Vagina (tissue), 2 donors: Measurements from ENCODE around the gene SPRYD3. TPM values are rescaled to one million over a fixed set of nuclear protein-coding genes. Genes with fewer than 3 reads are reported as not detected.

Experiments used
- DNase-seq, 2 donors: peaks; one replicate each; pipeline ENCODE4 v3.0.0-alpha.2; 2017; ENCODE audit errors: extremely low spot score in 2 of 2
- H3K27ac ChIP-seq: fragments of 200-600 bp; sonication (generic); one replicate; pipeline ENCODE4 v1.5.1; 2019
- H3K27me3 ChIP-seq: fragments of 200-600 bp; sonication (generic); one replicate; pipeline ENCODE4 v1.5.1; 2019
- H3K36me3 ChIP-seq, 2 donors: fragments of 200-600 bp; sonication (generic); one replicate each; pipeline ENCODE4 v1.5.1; 2017 to 2019
- H3K4me1 ChIP-seq: fragments of 200-600 bp; sonication (generic); one replicate; pipeline ENCODE4 v1.5.1; 2019
- H3K4me3 ChIP-seq, 2 donors: fragments of 200-600 bp; sonication (generic); 1 replicate in 1 of 2; 2 replicates in 1 of 2; pipeline ENCODE4 v1.5.1; 2016 to 2019
- H3K9me3 ChIP-seq: fragments of 200-600 bp; sonication (generic); one replicate; pipeline ENCODE4 v1.5.1; 2019
- POLR2A ChIP-seq, 2 donors: fragments of 450-650 bp; IDR thresholded peaks; one replicate each; pipeline ENCODE4 v1.6.1; 2017; ENCODE audit warnings: antibody characterized with exemption in 2 of 2, mild to moderate bottlenecking in 2 of 2, moderate library complexity in 2 of 2
- POLR2AphosphoS5 ChIP-seq, 2 donors: sonication (generic); formaldehyde crosslinking; IDR thresholded peaks; one replicate each; pipeline ENCODE4 v1.9.0; 2017; ENCODE audit warnings: antibody characterized with exemption in 2 of 2, mild to moderate bottlenecking in 2 of 2, low read depth in 1 of 2; ENCODE audit not compliant: insufficient read depth in 1 of 2
- intact Hi-C: fragments of 100-400 bp; cut with DNase I; formaldehyde crosslinking; loops from one replicate; pipeline ENCODE4 v1.15.1; 2023
- total RNA-seq: library from RNA; depleted of rRNA; stranded (reverse); fragments of >200 nt; gene quantifications from one replicate; pipeline ENCODE4 v1.2.3, GENCODE V29; 2016
- TF ChIP-seq, protein P1 (sequence below), 3 experiments: fragments of 450-650 bp in 2 of 3; fragments of 200-600 bp in 1 of 3; sonication (generic) in 1 of 3; IDR thresholded peaks; one replicate each; pipeline ENCODE4 v1.5.1; 2017 to 2019; ENCODE audit warnings: antibody characterized with exemption in 3 of 3, mild to moderate bottlenecking in 2 of 3, moderate library complexity in 2 of 3

SPRYD3 gene
- total RNA-seq, 1 donor from 2014 or later, result 27.0 TPM

DNA sequence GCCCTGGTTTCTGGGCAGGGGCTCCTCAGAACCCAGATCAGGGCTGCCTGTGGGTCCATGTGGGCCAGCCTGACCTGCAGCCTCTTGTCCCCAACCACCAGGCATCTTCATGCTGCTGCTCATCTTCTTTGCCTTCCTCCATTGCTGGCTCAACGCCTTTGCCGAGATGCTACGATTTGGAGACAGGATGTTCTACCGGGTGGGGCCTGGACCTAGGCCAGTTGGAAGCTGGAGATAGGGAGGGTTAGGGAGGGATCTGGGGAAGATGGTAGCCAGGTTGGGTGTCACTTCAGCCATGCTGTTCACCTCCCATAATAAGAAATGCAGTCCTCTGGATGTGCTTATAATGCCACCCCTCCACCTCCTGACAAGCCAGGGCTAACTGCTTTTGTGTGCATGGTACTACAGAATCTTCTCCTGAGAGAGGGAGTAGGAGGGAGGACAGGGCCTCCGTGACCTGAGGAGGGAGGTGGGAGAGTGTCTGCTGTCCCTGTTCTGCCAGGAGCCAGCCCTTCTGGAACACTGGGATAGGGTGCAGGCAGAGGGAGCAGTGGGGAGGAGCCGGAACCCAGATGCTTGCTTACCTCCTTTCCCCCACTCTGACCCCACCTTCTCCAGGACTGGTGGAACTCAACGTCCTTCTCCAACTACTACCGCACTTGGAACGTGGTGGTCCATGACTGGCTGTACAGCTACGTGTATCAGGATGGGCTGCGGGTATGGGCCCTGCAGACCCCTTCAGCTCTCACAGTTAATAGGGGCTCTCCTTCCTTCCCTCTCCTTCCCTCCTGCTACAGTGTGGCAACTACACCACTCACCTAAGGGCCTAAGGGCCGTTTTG lies 41.7 kb upstream of the SPRYD3 start:
- TF ChIP-seq, protein P1, sequence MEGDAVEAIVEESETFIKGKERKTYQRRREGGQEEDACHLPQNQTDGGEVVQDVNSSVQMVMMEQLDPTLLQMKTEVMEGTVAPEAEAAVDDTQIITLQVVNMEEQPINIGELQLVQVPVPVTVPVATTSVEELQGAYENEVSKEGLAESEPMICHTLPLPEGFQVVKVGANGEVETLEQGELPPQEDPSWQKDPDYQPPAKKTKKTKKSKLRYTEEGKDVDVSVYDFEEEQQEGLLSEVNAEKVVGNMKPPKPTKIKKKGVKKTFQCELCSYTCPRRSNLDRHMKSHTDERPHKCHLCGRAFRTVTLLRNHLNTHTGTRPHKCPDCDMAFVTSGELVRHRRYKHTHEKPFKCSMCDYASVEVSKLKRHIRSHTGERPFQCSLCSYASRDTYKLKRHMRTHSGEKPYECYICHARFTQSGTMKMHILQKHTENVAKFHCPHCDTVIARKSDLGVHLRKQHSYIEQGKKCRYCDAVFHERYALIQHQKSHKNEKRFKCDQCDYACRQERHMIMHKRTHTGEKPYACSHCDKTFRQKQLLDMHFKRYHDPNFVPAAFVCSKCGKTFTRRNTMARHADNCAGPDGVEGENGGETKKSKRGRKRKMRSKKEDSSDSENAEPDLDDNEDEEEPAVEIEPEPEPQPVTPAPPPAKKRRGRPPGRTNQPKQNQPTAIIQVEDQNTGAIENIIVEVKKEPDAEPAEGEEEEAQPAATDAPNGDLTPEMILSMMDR (IDR thresholded peaks at IDR 0.05), result no peak
- TF ChIP-seq POLR2A (IDR thresholded peaks at IDR 0.05) (no peak), POLR2AphosphoS5 (IDR thresholded peaks at IDR 0.05; ENCODE audit: insufficient read depth in 1 of 2, low read depth in 1 of 2) (no peak)
- Histone ChIP-seq H3K4me1 (no peaks in the 10 kb centered on the region), H3K27me3 (no peaks in the 10 kb centered on the region), H3K27ac (no peak overlapping the region), H3K36me3 (no peaks in the 10 kb centered on the region), H3K9me3 (no peaks in the 10 kb centered on the region), H3K4me3 (no peak overlapping the region)
- no peak for DNase-seq
- intact Hi-C loops, result no loop called here

DNA sequence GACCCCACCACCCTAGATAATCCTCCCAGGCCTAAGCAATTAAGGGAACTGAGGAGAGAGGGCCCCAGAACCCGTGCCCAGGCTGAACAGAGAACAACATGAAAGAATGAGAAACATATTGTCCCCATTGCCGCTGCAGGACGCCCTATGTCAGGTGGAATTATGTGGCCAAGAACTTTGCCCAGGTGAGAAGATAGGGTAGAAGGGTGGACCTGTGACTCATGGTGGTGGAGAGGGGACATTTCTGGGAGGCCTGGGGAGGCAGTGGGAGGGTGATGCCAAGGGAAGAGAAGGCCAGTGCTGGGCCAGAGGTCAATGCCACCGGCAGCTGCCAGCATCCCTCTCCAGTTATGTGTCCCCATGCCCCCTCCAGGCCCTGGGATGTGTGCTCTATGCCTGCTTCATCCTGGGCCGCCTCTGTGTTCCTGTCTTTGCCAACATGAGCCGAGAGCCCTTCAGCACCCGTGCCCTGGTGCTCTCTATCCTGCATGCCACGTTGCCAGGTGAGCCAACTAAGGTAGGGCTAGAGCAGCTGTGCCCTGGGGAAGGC lies 39.6 kb upstream of the SPRYD3 start:
- Histone ChIP-seq H3K36me3 (no peaks in the 10 kb centered on the region), H3K27me3 (no peaks in the 10 kb centered on the region), H3K9me3 (no peaks in the 10 kb centered on the region), H3K27ac (no peak overlapping the region), H3K4me3 (no peak overlapping the region), H3K4me1 (no peaks in the 10 kb centered on the region)
- TF ChIP-seq POLR2A (IDR thresholded peaks at IDR 0.05) (no peak), POLR2AphosphoS5 (IDR thresholded peaks at IDR 0.05; ENCODE audit: insufficient read depth in 1 of 2, low read depth in 1 of 2) (no peak)
- TF ChIP-seq, protein P1 (IDR thresholded peaks at IDR 0.05), result no peak
- no peak for DNase-seq
- intact Hi-C loops, result no loop called here

DNA sequence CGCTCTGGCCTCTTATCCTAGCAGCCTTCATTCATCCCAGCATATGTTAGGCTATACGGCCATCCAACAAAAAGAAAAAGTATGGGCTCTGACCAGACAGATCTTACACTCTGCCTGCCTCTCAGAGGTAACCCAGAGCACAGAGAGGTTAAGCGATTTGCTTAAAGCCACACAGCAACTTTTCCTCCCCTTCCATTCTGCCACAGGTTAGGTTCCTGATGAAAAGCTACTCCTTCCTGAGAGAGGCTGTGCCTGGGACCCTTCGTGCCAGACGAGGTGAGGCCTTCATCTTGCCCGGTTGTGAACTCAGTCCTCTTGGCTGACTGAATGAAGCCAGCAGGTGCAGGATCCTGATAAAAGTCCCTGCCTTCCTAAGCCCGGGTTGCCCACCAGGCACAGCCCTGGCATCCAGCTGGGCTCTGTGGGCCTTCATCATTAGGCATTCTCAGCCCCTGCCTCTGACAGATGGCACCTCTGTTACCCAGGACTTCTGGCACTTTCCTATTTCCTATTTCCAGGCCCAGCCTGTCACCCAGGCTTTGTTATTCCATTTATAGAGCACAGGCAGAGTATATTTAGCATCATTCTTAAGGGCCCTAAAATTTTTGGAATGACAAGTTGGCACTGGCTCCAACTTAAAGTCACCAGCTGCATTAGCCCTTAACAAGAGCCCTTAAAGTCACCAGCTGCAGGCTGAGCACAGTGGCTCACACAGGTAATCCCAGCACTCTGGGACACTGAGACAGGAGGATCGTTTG lies 36.9 kb upstream of the SPRYD3 start:
- no peaks in the 10 kb centered on the region for H3K36me3 ChIP-seq
- no peaks in the 10 kb centered on the region for H3K27me3 ChIP-seq
- no peak overlapping the region for H3K4me3 ChIP-seq
- no peak overlapping the region for H3K27ac ChIP-seq
- intact Hi-C loops, result no loop called here
- no peak for TF ChIP-seq POLR2A (IDR thresholded peaks at IDR 0.05)
- TF ChIP-seq, protein P1 (IDR thresholded peaks at IDR 0.05), result no peak
- no peak for TF ChIP-seq POLR2AphosphoS5 (IDR thresholded peaks at IDR 0.05; ENCODE audit: insufficient read depth in 1 of 2, low read depth in 1 of 2)
- H3K4me1 ChIP-seq, result no peaks in the 10 kb centered on the region
- DNase-seq, result no peak
- H3K9me3 ChIP-seq, result no peaks in the 10 kb centered on the region

DNA sequence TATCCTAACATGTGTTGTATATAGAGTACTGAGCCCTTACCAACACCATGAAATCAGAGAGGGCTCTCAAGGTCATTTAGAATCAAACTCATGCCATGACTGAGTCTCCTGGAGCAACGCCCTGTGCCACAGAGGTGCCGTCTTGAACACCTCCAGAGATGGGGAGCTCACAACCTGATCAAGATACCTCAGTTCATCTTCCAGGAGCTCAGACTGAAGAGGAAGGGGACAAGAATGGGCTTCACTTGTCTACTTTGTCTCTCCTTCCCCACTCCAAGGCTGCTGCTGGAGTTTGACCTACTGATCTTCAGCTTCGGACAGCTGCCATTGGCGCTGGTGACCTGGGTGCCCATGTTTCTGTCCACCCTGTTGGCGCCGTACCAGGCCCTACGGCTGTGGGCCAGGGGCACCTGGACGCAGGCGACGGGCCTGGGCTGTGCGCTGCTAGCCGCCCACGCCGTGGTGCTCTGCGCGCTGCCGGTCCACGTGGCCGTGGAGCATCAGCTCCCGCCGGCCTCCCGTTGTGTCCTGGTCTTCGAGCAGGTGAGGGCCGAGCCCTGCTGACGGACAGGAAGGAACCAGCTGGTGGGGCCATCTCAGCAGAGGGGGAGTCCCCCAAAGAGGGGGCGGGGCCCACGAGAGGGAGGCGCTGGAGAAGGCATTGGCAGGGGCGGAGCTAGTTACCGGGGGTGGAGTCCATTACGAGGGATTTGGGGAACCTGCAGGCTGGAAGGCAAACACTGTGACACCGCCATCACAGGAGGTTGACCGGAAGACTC lies 36.1 kb upstream of the SPRYD3 start:
- Histone ChIP-seq H3K27me3 (no peaks in the 10 kb centered on the region), H3K27ac (no peak overlapping the region), H3K9me3 (no peaks in the 10 kb centered on the region), H3K4me1 (no peaks in the 10 kb centered on the region), H3K4me3 (no peak overlapping the region), H3K36me3 (no peaks in the 10 kb centered on the region)
- intact Hi-C loops, result no loop called here
- no peak for DNase-seq
- no peak for TF ChIP-seq POLR2A (IDR thresholded peaks at IDR 0.05)

DNA sequence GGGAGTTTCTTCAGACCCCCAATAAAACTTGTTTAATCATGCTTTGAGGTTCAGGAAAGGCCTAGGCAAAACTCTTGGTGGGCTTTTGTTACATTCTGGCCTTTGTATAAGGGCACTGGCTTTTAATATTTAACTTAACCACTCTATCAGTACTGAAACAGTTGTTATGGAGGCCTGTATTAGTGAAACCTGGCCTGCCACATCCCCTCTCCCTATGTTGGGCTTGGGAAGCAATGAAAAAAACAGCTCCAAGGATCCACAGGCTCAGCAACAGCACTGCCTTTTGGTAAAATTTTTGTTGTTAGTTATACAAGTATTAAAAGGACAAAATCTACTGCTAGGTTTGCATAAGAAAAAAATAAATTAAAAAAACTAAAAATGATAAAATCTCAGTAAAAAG lies 34.8 kb upstream of the SPRYD3 start:
- no peak overlapping the region for H3K4me3 ChIP-seq
- no peak for DNase-seq

More for the DNA sequence above, 34.8 kb upstream of the SPRYD3 start:
- Histone ChIP-seq H3K27ac (no peak overlapping the region), H3K36me3 (no peaks in the 10 kb centered on the region), H3K4me1 (no peaks in the 10 kb centered on the region), H3K27me3 (no peaks in the 10 kb centered on the region), H3K9me3 (no peaks in the 10 kb centered on the region)
- intact Hi-C loops, result no loop called here
- TF ChIP-seq POLR2AphosphoS5 (IDR thresholded peaks at IDR 0.05; ENCODE audit: insufficient read depth in 1 of 2, low read depth in 1 of 2) (no peak), POLR2A (IDR thresholded peaks at IDR 0.05) (no peak)
- TF ChIP-seq, protein P1 (IDR thresholded peaks at IDR 0.05), result no peak
